SK-N-MC (cell line): Measurements from ENCODE around the gene OR4D2.

Experiments
- EZH2 ChIP-seq: fragments of 200-600 bp; sonication (generic); IDR thresholded peaks from one replicate; pipeline ENCODE4 v1.6.1; 2017; ENCODE audit warnings: antibody characterized with exemption
- FOXP2 ChIP-seq: optimal IDR thresholded peaks from 2 replicates; pipeline ENCODE3; 2011; ENCODE audit warnings: mild to moderate bottlenecking, moderate library complexity; ENCODE audit not compliant: insufficient read depth; ENCODE audit errors: extremely low read length, control extremely low read depth
- POLR2AphosphoS5 ChIP-seq: IDR thresholded peaks from 2 replicates; pipeline ENCODE4 v1.6.1; 2012; ENCODE audit warnings: mild to moderate bottlenecking, low read depth, low read length, borderline replicate concordance

DNA sequence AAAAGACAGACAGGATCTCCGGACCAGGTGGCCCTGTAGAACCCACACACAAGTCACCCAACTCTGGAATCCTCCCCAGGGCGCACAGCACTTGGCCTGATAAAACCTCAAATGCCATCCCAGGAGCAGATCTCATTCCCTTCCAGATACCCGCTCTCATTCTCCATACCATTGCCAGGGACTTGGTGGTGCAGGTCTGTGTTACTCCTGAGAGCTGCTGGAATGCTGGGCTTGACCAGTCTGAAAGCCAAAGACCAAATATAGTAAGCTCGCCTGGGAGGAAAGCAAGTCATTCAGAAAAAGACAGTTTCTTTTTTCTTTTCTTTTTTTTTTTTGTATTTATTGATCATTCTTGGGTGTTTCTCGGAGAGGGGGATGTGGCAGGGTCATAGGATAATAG, 41.6 kb downstream of the OR4D2 start:
- TF ChIP-seq POLR2AphosphoS5: no peak
- no peak for TF ChIP-seq EZH2
- no peak for TF ChIP-seq FOXP2
